HT1080 (cell line): ENCODE results near the gene MCCD1. TPM values are rescaled to one million over a fixed set of nuclear protein-coding genes. Genes with fewer than 3 reads are reported as not detected.

ENCODE experiments used
- DNase-seq: peaks from one replicate; pipeline ENCODE4 v3.0.0-alpha.2; 2015; ENCODE audit warnings: low read depth
- total RNA-seq: library from RNA; depleted of rRNA; stranded (reverse); fragments of >200 nt; shearing (Covaris generic); gene quantifications from 2 replicates; pipeline ENCODE4 v1.2.3, GENCODE V29; 2014

MCCD1 gene
- total RNA-seq, 1 experiment from 2014 or later: not detected

GRCh38 chr6:31510007-31510406 is 18.8 kb upstream of the MCCD1 start:
- no peak for DNase-seq

- DNase-seq: peak; percentile 53
Measured at GRCh38 chr6:31513456-31514165, 15.2 kb upstream of the MCCD1 start.

- no peak for DNase-seq
Measured at GRCh38 chr6:31521835-31522234, 6.9 kb upstream of the MCCD1 start.

- no peak for DNase-seq
Measured at GRCh38 chr6:31525553-31525931, 3.2 kb upstream of the MCCD1 start.

- DNase-seq: peak; percentile 47
Measured at GRCh38 chr6:31525932-31526591, 2.7 kb upstream of the MCCD1 start.

GRCh38 chr6:31528307-31528777 is 420 bp upstream of the MCCD1 start:
- DNase-seq: no peak

- DNase-seq: no peak
Measured at GRCh38 chr6:31529329-31530150, 778 bp downstream of the MCCD1 start.

- DNase-seq: no peak
Measured at GRCh38 chr6:31530659-31531058, 1.9 kb downstream of the MCCD1 start.

GRCh38 chr6:31531162-31531561 is 2.4 kb downstream of the MCCD1 start:
- DNase-seq: no peak

- no peak for DNase-seq
Measured at GRCh38 chr6:31531771-31532643, 3.2 kb downstream of the MCCD1 start.

GRCh38 chr6:31532644-31533454 is 4.1 kb downstream of the MCCD1 start:
- no peak for DNase-seq

- no peak for DNase-seq
Measured at GRCh38 chr6:31533455-31533841, 4.7 kb downstream of the MCCD1 start.

GRCh38 chr6:31534011-31534410 is 5.2 kb downstream of the MCCD1 start:
- DNase-seq: no peak

GRCh38 chr6:31534521-31535040 is 5.8 kb downstream of the MCCD1 start:
- no peak for DNase-seq

GRCh38 chr6:31535538-31536324 is 7.0 kb downstream of the MCCD1 start:
- DNase-seq: no peak

- DNase-seq: no peak
Measured at GRCh38 chr6:31538805-31539400, 10.1 kb downstream of the MCCD1 start.

GRCh38 chr6:31540640-31541039 is 11.9 kb downstream of the MCCD1 start:
- no peak for DNase-seq

- peak; percentile 55 for DNase-seq
Measured at GRCh38 chr6:31541059-31541657, 12.4 kb downstream of the MCCD1 start.
